H1 (cell line): ENCODE measurements around the gene LPO. TPM values are rescaled to one million over a fixed set of nuclear protein-coding genes. Genes with fewer than 3 reads are reported as not detected.

Experiments used
- CBX8 ChIP-seq: fragments of 300-800, 300-1000 bp; sonication (generic); IDR thresholded peaks from 2 replicates; pipeline ENCODE4 v1.7.1; 2016; ENCODE audit warnings: low read depth, low read length, borderline replicate concordance
- EP300 ChIP-seq, 2 experiments: IDR thresholded peaks; 1 replicate in 1 of 2; 2 replicates in 1 of 2; pipeline ENCODE4 v1.6.1; 2011 to 2012; ENCODE audit warnings: low read depth in 2 of 2, low read length in 2 of 2, mild to moderate bottlenecking in 2 of 2, borderline replicate concordance in 1 of 2, inconsistent platforms in 1 of 2, moderate library complexity in 1 of 2
- KDM4A ChIP-seq: IDR thresholded peaks from one replicate; pipeline ENCODE4 v1.7.1; 2012; ENCODE audit warnings: low read depth, mild to moderate bottlenecking, moderate library complexity, low read length, inconsistent platforms; ENCODE audit not compliant: severe bottlenecking
- polyA plus RNA-seq, 7 experiments: library from polyadenylated mRNA; depleted of rRNA in 3 of 7; stranded (reverse) in 5 of 7; unstranded in 2 of 7; fragments of >200 nt in 5 of 7; fragments of 200-250 nt in 2 of 7; gene quantifications; 1 replicate in 5 of 7; 2 replicates in 1 of 7; 4 replicates in 1 of 7; pipeline versions ENCODE4 v1.2.1 to v1.2.3, GENCODE V29; 2011 to 2013; ENCODE audit warnings: missing spikeins in 2 of 7, mixed read lengths in 2 of 7
- total RNA-seq: library from RNA; stranded (reverse); fragmentation: NEBNext Ultra II Directional; extraction: Animal tissue kit (Norgen Biotek cat#: 25700); gene quantifications from 2 replicates; pipeline ENCODE4 v1.2.1, GENCODE V29; 2021
- TF ChIP-seq, protein P1 (sequence below): fragments of 300-600 bp; sonication (generic); IDR thresholded peaks from 2 replicates; pipeline ENCODE4 v1.7.1; 2012; ENCODE audit warnings: low read length, moderate library complexity, mild to moderate bottlenecking, inconsistent platforms; ENCODE audit not compliant: insufficient replicate concordance

The LPO gene
- total and polyA plus RNA-seq, 2 of the 8 experiments (the other 6 are each of a cell fraction or from before 2014, with no cell fraction given) = 0.38 to 0.52 TPM

GRCh38 chr17:58236394-58236793 is 2.0 kb upstream of the LPO start (continued):
- TF ChIP-seq, protein P1, sequence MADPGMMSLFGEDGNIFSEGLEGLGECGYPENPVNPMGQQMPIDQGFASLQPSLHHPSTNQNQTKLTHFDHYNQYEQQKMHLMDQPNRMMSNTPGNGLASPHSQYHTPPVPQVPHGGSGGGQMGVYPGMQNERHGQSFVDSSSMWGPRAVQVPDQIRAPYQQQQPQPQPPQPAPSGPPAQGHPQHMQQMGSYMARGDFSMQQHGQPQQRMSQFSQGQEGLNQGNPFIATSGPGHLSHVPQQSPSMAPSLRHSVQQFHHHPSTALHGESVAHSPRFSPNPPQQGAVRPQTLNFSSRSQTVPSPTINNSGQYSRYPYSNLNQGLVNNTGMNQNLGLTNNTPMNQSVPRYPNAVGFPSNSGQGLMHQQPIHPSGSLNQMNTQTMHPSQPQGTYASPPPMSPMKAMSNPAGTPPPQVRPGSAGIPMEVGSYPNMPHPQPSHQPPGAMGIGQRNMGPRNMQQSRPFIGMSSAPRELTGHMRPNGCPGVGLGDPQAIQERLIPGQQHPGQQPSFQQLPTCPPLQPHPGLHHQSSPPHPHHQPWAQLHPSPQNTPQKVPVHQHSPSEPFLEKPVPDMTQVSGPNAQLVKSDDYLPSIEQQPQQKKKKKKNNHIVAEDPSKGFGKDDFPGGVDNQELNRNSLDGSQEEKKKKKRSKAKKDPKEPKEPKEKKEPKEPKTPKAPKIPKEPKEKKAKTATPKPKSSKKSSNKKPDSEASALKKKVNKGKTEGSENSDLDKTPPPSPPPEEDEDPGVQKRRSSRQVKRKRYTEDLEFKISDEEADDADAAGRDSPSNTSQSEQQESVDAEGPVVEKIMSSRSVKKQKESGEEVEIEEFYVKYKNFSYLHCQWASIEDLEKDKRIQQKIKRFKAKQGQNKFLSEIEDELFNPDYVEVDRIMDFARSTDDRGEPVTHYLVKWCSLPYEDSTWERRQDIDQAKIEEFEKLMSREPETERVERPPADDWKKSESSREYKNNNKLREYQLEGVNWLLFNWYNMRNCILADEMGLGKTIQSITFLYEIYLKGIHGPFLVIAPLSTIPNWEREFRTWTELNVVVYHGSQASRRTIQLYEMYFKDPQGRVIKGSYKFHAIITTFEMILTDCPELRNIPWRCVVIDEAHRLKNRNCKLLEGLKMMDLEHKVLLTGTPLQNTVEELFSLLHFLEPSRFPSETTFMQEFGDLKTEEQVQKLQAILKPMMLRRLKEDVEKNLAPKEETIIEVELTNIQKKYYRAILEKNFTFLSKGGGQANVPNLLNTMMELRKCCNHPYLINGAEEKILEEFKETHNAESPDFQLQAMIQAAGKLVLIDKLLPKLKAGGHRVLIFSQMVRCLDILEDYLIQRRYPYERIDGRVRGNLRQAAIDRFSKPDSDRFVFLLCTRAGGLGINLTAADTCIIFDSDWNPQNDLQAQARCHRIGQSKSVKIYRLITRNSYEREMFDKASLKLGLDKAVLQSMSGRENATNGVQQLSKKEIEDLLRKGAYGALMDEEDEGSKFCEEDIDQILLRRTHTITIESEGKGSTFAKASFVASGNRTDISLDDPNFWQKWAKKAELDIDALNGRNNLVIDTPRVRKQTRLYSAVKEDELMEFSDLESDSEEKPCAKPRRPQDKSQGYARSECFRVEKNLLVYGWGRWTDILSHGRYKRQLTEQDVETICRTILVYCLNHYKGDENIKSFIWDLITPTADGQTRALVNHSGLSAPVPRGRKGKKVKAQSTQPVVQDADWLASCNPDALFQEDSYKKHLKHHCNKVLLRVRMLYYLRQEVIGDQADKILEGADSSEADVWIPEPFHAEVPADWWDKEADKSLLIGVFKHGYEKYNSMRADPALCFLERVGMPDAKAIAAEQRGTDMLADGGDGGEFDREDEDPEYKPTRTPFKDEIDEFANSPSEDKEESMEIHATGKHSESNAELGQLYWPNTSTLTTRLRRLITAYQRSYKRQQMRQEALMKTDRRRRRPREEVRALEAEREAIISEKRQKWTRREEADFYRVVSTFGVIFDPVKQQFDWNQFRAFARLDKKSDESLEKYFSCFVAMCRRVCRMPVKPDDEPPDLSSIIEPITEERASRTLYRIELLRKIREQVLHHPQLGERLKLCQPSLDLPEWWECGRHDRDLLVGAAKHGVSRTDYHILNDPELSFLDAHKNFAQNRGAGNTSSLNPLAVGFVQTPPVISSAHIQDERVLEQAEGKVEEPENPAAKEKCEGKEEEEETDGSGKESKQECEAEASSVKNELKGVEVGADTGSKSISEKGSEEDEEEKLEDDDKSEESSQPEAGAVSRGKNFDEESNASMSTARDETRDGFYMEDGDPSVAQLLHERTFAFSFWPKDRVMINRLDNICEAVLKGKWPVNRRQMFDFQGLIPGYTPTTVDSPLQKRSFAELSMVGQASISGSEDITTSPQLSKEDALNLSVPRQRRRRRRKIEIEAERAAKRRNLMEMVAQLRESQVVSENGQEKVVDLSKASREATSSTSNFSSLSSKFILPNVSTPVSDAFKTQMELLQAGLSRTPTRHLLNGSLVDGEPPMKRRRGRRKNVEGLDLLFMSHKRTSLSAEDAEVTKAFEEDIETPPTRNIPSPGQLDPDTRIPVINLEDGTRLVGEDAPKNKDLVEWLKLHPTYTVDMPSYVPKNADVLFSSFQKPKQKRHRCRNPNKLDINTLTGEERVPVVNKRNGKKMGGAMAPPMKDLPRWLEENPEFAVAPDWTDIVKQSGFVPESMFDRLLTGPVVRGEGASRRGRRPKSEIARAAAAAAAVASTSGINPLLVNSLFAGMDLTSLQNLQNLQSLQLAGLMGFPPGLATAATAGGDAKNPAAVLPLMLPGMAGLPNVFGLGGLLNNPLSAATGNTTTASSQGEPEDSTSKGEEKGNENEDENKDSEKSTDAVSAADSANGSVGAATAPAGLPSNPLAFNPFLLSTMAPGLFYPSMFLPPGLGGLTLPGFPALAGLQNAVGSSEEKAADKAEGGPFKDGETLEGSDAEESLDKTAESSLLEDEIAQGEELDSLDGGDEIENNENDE = no peak
- TF ChIP-seq CBX8 (no peak), KDM4A (no peak), EP300 (IDR thresholded peaks at IDR 0.05; ENCODE audit: borderline replicate concordance in 1 of 2, low read depth in 2 of 2, low read length in 2 of 2) (no peak)
